NCI-H82 (cell line): Measurements from ENCODE around the gene ATXN10.

Source experiments
- DNase-seq: peaks from one replicate; lab custom pipeline; 2025; lab: John Stamatoyannopoulos, UW

The ATXN10 gene

GRCh38 chr22:45891996-45892621, 220.5 kb downstream of the ATXN10 start:
- no peak for DNase-seq

DNA sequence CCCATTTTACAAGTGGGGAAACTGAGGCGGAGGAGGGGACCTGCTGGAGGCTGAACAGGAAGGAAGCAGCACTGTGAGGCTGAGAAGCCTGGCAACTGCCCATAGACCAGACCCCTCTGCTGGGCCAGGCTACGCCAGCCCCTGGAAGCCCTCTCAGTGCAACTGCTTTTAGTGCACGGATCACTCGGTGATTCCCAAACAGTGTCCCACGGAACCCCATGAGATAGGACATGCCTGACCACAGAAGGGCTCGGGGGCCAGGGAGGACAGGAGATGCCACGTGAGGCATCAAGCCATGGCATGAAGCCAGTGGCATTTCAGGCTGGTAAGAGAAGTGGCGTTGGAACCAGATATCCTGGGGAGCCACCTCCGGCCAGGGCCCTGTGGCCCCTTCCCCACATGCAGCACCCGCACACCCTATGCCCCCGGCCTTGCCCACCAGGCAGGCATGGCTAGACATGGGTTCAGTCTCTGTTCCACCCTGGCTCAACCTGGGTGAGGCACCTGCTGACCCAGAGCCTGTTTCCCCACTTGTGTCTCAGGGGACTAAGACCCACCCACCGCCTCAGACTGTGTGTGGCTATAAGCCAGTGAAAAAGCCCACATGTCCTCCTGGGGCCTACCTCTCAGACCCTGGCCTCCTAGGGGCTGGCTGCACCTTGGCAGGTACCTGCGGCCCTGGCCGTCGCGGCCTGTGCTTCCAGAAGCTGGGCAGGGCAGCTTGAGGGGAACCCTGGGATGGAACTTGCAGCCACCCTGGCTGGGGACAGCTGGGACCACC, 221.2 kb downstream of the ATXN10 start:
- no peak for DNase-seq

- no peak for DNase-seq
Measured at GRCh38 chr22:45893516-45893915, 221.9 kb downstream of the ATXN10 start.
